ENCODE results near the gene SLC7A1. TPM values are rescaled to one million over a fixed set of nuclear protein-coding genes. Genes with fewer than 3 reads are reported as not detected.

The SLC7A1 gene
- total and polyA plus RNA-seq, 2 donors (not counting 3 experiments of a cell fraction or from before 2014, with no cell fraction given), result 21.0 to 79.3 TPM

DNA sequence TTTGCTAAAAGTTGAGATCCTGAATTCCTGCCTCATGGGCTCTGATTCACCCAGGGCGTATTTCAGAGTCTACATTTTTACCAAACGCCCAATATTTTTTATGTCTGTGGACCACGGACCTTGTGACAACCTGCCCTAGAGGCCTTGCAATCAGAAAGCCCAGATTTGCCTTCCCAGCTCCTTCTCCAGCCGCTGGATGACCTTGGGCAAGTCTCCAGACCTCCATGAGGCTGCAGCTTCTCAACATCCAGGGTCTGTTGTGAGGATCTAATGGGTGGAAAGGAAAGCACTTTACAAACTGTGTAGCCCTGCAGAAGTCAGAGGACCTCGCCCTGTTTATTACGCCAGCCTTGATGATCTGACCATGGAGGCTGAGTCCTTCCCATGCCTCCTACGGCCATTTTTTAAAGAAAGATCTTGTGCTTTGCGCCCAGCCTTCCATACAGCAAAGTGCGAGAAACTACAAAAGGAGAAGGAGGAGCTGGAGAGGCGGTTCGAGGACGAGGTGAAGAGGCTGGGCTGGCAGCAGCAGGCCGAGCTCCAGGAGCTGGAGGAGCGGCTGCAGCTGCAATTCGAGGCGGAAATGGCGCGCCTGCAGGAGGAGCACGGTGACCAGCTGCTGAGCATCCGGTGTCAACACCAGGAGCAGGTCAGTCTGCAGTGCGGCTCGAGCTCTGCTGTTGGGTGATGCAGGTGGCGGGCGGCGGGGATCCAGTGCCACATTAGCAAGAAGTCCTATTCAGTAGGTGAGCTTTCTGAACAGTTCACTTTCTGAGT is 115.6 kb downstream of the SLC7A1 start:
- BruUV-seq (replicated peaks), result no TSS peak
- CTCF ChIA-PET, result interaction anchor here (1.4 to 2.7 kb wide), 3 partner anchors 8 to 28 kb away, joined by 3 to 8 read pairs (median 4); no protein-coding TSS in a partner anchor

More for the DNA sequence above, 115.6 kb downstream of the SLC7A1 start:
- POLR2A ChIA-PET, result no interaction called here
- Histone ChIP-seq H2AFZ (ENCODE audit: low read depth, low read length) (no peak overlapping the region), H4K20me1 (replicated peaks; ENCODE audit: control insufficient read depth, extremely low read depth, insufficient read depth, low read length) (no peaks in the 10 kb centered on the region), H3K27me3 (ENCODE audit: control insufficient read depth in 2 of 2, insufficient read depth in 2 of 2, low read length in 2 of 2) (peaks cover 7 to 9% of the 10 kb centered on the region in 2 experiments), H3K4me2 (ENCODE audit: insufficient read depth, low read length) (no peak overlapping the region), H3K9me3 (replicated peaks; ENCODE audit: control insufficient read depth, insufficient read depth, low read length) (no peaks in the 10 kb centered on the region), H3K36me3 (ENCODE audit: control insufficient read depth in 2 of 2, extremely low read depth in 1 of 2, insufficient read depth in 2 of 2, low read length in 2 of 2) (no peaks in the 10 kb centered on the region), H3K79me2 (ENCODE audit: control insufficient read depth, insufficient read depth, low read length) (no peaks in the 10 kb centered on the region), H3K4me3 (replicated peaks in 1 of 3; ENCODE audit: insufficient read depth in 1 of 3, low read depth in 1 of 3, low read length in 3 of 3) (no peak overlapping the region), H3K9ac (replicated peaks; ENCODE audit: extremely low read depth, insufficient read depth, low read length) (no peak overlapping the region), H3K27ac (ENCODE audit: insufficient read depth, low read depth, low read length) (no peak overlapping the region), H3K9me1 (replicated peaks; ENCODE audit: control insufficient read depth, extremely low read depth, insufficient read depth, low read length) (no peaks in the 10 kb centered on the region), H3K4me1 (ENCODE audit: control insufficient read depth, extremely low read depth, insufficient read depth, low read length) (no peaks in the 10 kb centered on the region)
- intact Hi-C loops (cut with micrococcal nuclease), result no loop called here
- FAIRE-seq (no peak), DNase-seq (ENCODE audit: low read depth, low spot score) (no peak)
- TF ChIP-seq GATA2 (IDR thresholded peaks at IDR 0.05; ENCODE audit: insufficient read depth, insufficient read length, low read depth, low read length) (no peak), POLR2A (IDR thresholded peaks at IDR 0.05; ENCODE audit: low read depth, low read length) (no peak), MYC (IDR thresholded peaks at IDR 0.05; ENCODE audit: low read depth, low read length) (no peak), EZH2 (IDR thresholded peaks at IDR 0.05; ENCODE audit: borderline replicate concordance, low read depth, low read length, severe bottlenecking) (no peak), JUN (IDR thresholded peaks at IDR 0.05; ENCODE audit: borderline replicate concordance, insufficient read depth, insufficient read length, low read depth) (no peak), POLR2AphosphoS5 (IDR thresholded peaks at IDR 0.05; ENCODE audit: insufficient read depth, low read depth, low read length) (no peak)
- TF ChIP-seq, protein P1, sequence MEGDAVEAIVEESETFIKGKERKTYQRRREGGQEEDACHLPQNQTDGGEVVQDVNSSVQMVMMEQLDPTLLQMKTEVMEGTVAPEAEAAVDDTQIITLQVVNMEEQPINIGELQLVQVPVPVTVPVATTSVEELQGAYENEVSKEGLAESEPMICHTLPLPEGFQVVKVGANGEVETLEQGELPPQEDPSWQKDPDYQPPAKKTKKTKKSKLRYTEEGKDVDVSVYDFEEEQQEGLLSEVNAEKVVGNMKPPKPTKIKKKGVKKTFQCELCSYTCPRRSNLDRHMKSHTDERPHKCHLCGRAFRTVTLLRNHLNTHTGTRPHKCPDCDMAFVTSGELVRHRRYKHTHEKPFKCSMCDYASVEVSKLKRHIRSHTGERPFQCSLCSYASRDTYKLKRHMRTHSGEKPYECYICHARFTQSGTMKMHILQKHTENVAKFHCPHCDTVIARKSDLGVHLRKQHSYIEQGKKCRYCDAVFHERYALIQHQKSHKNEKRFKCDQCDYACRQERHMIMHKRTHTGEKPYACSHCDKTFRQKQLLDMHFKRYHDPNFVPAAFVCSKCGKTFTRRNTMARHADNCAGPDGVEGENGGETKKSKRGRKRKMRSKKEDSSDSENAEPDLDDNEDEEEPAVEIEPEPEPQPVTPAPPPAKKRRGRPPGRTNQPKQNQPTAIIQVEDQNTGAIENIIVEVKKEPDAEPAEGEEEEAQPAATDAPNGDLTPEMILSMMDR (IDR thresholded peaks at IDR 0.05; ENCODE audit: extremely low read depth in 1 of 2, insufficient read depth in 1 of 2, low read depth in 1 of 2, low read length in 2 of 2), result no peak
- dilution Hi-C loops (cut with MboI; ENCODE audit: extremely low pct_ligation_motif_present, low sequenced_read_pairs), result no loop called here

Data from endothelial cell of umbilical vein (primary cell).